PC-9 (cell line): Measurements from ENCODE around the gene TRAF6. TPM values are rescaled to one million over a fixed set of nuclear protein-coding genes. Genes with fewer than 3 reads are reported as not detected.

Source experiments
- BruUV-seq: library from RNA; stranded (reverse); fragments of 400-500 nt; replicated peaks from 2 replicates; lab custom pipeline; 2021; lab: Mats Ljungman, UMichigan
- CTCF ChIA-PET: fragments of 300-600 bp; sonication (Branson Sonifier 250); formaldehyde crosslinking; loops from one replicate; lab custom pipeline; 2022; ENCODE audit warnings: antibody characterized with exemption; lab: Charles Lee
- POLR2A ChIA-PET: fragments of 300-600 bp; sonication (Branson Sonifier 250); formaldehyde crosslinking; loops from one replicate; lab custom pipeline; 2022; ENCODE audit warnings: antibody characterized with exemption; ENCODE audit not compliant: unreplicated experiment; lab: Charles Lee
- DNase-seq, 2 experiments: peaks; one replicate each; pipeline versions ENCODE4 v3.0.0 to v3.0.0-alpha.2; 2015 to 2022; ENCODE audit warnings: mixed read lengths in 1 of 2
- H2AFZ ChIP-seq: fragments of 200-600 bp; sonication (generic); 2 replicates; pipeline ENCODE4 v1.8.1; 2017; ENCODE audit warnings: antibody characterized with exemption
- H3F3A ChIP-seq: fragments of 200-600 bp; sonication (generic); 2 replicates; pipeline ENCODE4 v1.8.1; 2017; ENCODE audit warnings: antibody characterized with exemption, mild to moderate bottlenecking, low read depth; ENCODE audit not compliant: insufficient read depth
- H3K27ac ChIP-seq: fragments of 200-600 bp; sonication (generic); 2 replicates; pipeline ENCODE4 v1.6.1; 2016; ENCODE audit warnings: mixed run types
- H3K27me3 ChIP-seq: fragments of 200-600 bp; sonication (generic); 2 replicates; pipeline ENCODE4 v1.6.1; 2016; ENCODE audit warnings: low read depth, mixed run types; ENCODE audit not compliant: insufficient read depth
- H3K36me3 ChIP-seq: fragments of 200-600 bp; sonication (generic); 2 replicates; pipeline ENCODE4 v1.6.1; 2016; ENCODE audit warnings: low read depth, mixed run types
- H3K4me1 ChIP-seq: fragments of 200-600 bp; sonication (generic); replicated peaks from 2 replicates; pipeline ENCODE4 v1.6.1; 2016; ENCODE audit warnings: mixed run types; ENCODE audit not compliant: insufficient read depth
- H3K4me2 ChIP-seq: fragments of 200-600 bp; sonication (generic); 2 replicates; pipeline ENCODE4 v1.6.1; 2017; ENCODE audit warnings: mixed run types
- H3K4me3 ChIP-seq: fragments of 200-600 bp; sonication (generic); 2 replicates; pipeline ENCODE4 v1.6.1; 2016; ENCODE audit warnings: mixed run types
- H3K79me2 ChIP-seq: fragments of 200-600 bp; sonication (generic); 2 replicates; pipeline ENCODE4 v1.6.1; 2017; ENCODE audit warnings: low read depth, mixed run types
- H3K9me2 ChIP-seq: fragments of 200-600 bp; sonication (generic); 2 replicates; pipeline ENCODE4 v1.8.1; 2017; ENCODE audit warnings: mild to moderate bottlenecking; ENCODE audit not compliant: insufficient read depth
- H3K9me3 ChIP-seq: fragments of 200-600 bp; sonication (generic); 2 replicates; pipeline ENCODE4 v1.8.1; 2016; ENCODE audit warnings: low read depth; ENCODE audit not compliant: insufficient read depth
- H4K20me1 ChIP-seq: fragments of 200-600 bp; sonication (generic); 2 replicates; pipeline ENCODE4 v1.8.1; 2017; ENCODE audit not compliant: insufficient read depth
- EZH2 ChIP-seq: fragments of 200-600 bp; sonication (generic); IDR thresholded peaks from 2 replicates; pipeline ENCODE4 v1.8.0; 2017; ENCODE audit warnings: antibody characterized with exemption, low read depth
- intact Hi-C: fragments of 100-400 bp; cut with micrococcal nuclease; formaldehyde crosslinking; loops from one replicate; pipeline ENCODE4 v1.10.0; 2022; ENCODE audit not compliant: unreplicated experiment
- total RNA-seq: library from RNA; stranded (reverse); gene quantifications from 2 replicates; pipeline ENCODE4 v1.2.3, GENCODE V29; 2021
- TF ChIP-seq, protein P1 (sequence below): fragments of 200-600 bp; sonication (generic); conservative IDR thresholded peaks from 2 replicates; pipeline ENCODE4 v1.6.1; 2017; ENCODE audit warnings: mixed run types, antibody characterized with exemption, mild to moderate bottlenecking, moderate library complexity

The TRAF6 gene
- total RNA-seq, 1 experiment from 2014 or later, result 9.2 TPM

- Histone ChIP-seq H3K4me1 (no peaks in the 10 kb centered on the region), H3K9me2 (no peaks in the 10 kb centered on the region), H2AFZ (no peak overlapping the region), H4K20me1 (no peaks in the 10 kb centered on the region), H3K4me2 (no peak overlapping the region), H3K9me3 (no peaks in the 10 kb centered on the region), H3K27ac (no peak overlapping the region), H3K4me3 (no peak overlapping the region), H3F3A (no peaks in the 10 kb centered on the region), H3K27me3 (peaks cover 59% of the 10 kb centered on the region), H3K79me2 (no peaks in the 10 kb centered on the region), H3K36me3 (no peaks in the 10 kb centered on the region)
- no peak for TF ChIP-seq EZH2
- TF ChIP-seq, protein P1, sequence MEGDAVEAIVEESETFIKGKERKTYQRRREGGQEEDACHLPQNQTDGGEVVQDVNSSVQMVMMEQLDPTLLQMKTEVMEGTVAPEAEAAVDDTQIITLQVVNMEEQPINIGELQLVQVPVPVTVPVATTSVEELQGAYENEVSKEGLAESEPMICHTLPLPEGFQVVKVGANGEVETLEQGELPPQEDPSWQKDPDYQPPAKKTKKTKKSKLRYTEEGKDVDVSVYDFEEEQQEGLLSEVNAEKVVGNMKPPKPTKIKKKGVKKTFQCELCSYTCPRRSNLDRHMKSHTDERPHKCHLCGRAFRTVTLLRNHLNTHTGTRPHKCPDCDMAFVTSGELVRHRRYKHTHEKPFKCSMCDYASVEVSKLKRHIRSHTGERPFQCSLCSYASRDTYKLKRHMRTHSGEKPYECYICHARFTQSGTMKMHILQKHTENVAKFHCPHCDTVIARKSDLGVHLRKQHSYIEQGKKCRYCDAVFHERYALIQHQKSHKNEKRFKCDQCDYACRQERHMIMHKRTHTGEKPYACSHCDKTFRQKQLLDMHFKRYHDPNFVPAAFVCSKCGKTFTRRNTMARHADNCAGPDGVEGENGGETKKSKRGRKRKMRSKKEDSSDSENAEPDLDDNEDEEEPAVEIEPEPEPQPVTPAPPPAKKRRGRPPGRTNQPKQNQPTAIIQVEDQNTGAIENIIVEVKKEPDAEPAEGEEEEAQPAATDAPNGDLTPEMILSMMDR, result peak; percentile 53; the same call in 1 of the 2 replicates
- CTCF ChIA-PET, result no interaction called here
- no TSS peak for BruUV-seq
- POLR2A ChIA-PET, result interaction anchor here (0.5 kb wide), 1 partner anchor 1598 kb away, joined by 3 read pairs; no protein-coding TSS in a partner anchor
- intact Hi-C loops, result no loop called here
- peak in 1 of 2 experiments; percentile 3 for DNase-seq
Measured at GRCh38 chr11:36540998-36541397, 30.9 kb upstream of the TRAF6 start.

DNA sequence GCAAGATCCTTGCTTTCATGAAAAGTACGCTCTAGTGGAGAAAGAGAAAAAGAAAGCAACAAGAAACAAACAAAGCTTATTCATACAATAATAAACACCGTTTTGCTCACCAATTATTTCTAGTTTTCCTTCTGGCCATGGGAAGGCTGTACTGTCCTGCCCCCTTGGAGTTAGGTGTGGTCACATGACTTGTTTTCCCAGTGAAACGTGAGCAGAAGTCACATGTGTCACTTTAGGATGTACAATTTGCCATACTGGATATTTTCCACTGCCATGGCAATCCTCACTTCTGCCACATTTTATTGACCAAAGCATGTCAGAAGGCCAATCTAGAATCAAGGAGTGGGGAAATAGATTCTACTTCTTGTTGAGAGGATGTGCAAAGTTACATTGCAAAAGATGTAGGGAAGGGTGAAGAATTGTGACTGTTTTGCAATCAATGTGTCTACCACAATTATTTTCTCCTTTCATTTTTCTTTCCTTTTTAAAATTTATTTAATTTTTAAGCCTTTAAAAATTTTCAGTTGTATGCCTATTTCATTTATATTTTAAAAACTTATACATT is 24.3 kb upstream of the TRAF6 start:
- Histone ChIP-seq H3K9me3 (0 out of 2 replicates have a peak, but pooled peaks cover 3% of the 10 kb centered on the region), H4K20me1 (no peaks in the 10 kb centered on the region), H3K4me1 (no peaks in the 10 kb centered on the region), H3K27ac (no peak overlapping the region), H3F3A (no peaks in the 10 kb centered on the region), H3K27me3 (peaks cover 9% of the 10 kb centered on the region; the same call in 1 of the 2 replicates), H3K9me2 (no peaks in the 10 kb centered on the region), H3K79me2 (no peaks in the 10 kb centered on the region), H3K4me3 (no peak overlapping the region), H2AFZ (no peak overlapping the region), H3K36me3 (no peaks in the 10 kb centered on the region), H3K4me2 (no peak overlapping the region)
- intact Hi-C loops, result no loop called here
- BruUV-seq, result no TSS peak
- TF ChIP-seq, protein P1, result no peak
- TF ChIP-seq EZH2, result no peak
- ChIA-PET POLR2A (no interaction called here), CTCF (no interaction called here)
- no peak for DNase-seq

DNA sequence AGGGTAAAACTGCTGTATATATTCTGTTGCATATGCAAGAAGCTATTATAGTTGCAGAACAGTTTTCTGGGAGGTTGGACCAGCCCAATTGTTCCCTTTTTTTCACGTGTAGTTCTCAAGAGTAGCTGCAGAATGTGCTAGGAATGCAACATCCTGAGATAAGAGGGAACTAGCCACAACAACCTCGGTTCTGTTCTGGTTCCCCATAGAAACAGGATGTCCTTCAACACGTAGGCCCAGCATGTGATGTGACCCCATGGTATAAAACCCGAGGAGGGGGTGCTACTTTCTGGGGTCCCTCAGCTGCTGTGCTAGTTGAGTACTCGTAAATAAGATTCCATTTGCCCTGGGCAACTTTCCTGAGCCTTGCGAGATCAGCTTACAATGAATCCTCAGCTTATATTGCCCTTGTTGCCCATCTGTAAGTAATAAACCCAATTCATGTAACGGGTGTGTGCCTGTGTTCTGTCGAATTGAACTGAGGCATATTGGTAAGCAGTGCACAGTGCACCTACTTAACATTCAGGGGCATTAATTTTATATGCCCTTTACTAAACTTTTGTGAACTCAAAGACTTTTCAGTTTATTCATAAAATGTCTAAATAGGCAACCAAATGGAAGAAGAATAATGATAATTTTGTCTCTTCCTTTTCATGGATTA is 23.0 kb upstream of the TRAF6 start:
- no peaks in the 10 kb centered on the region for H4K20me1 ChIP-seq

More for the DNA sequence above, 23.0 kb upstream of the TRAF6 start:
- Histone ChIP-seq H3K27me3 (peaks cover 6% of the 10 kb centered on the region; the same call in 1 of the 2 replicates), H3K4me2 (no peak overlapping the region), H3F3A (no peaks in the 10 kb centered on the region), H3K4me3 (no peak overlapping the region), H3K27ac (no peak overlapping the region), H3K9me2 (no peaks in the 10 kb centered on the region), H3K4me1 (no peaks in the 10 kb centered on the region), H2AFZ (no peak overlapping the region), H3K9me3 (0 out of 2 replicates have a peak, but pooled peaks cover 3% of the 10 kb centered on the region), H3K79me2 (no peaks in the 10 kb centered on the region), H3K36me3 (no peaks in the 10 kb centered on the region)
- no peak for TF ChIP-seq EZH2
- TF ChIP-seq, protein P1, result no peak
- ChIA-PET CTCF (no interaction called here), POLR2A (no interaction called here)
- no peak for DNase-seq
- BruUV-seq, result no TSS peak
- intact Hi-C loops, result no loop called here
